ENCODE results near the gene SGCA.
A peak's percentile ranks its signal among the peaks of the same experiment; 100 is the strongest.

Gene SGCA

GRCh38 chr17:50149417-50150353, 16.1 kb upstream of the SGCA start:
- no peak for DNase-seq

GRCh38 chr17:50150354-50151040, 15.3 kb upstream of the SGCA start, which contains the start of gene PPP1R9B:
TSS of gene PPP1R9B (minus strand) at chr17:50150677. CDS start at chr17:50150513, 164 bp downstream.
- no peak for DNase-seq

- DNase-seq: peak; percentile 91
Measured at GRCh38 chr17:50151041-50151936, 14.5 kb upstream of the SGCA start.

- DNase-seq: no peak
Measured at GRCh38 chr17:50151937-50152547, 13.8 kb upstream of the SGCA start.

- DNase-seq: no peak
Measured at GRCh38 chr17:50152736-50153135, 13.1 kb upstream of the SGCA start.

- DNase-seq: no peak
Measured at GRCh38 chr17:50153650-50154575, 11.9 kb upstream of the SGCA start.

- no peak for DNase-seq
Measured at GRCh38 chr17:50154604-50155003, 11.2 kb upstream of the SGCA start.

- DNase-seq: no peak
Measured at GRCh38 chr17:50155115-50155819, 10.5 kb upstream of the SGCA start.

- DNase-seq: no peak
Measured at GRCh38 chr17:50157891-50158290, 7.9 kb upstream of the SGCA start.

GRCh38 chr17:50161023-50161910, 4.5 kb upstream of the SGCA start:
- DNase-seq: peak; percentile 99

- no peak for DNase-seq
Measured at GRCh38 chr17:50161911-50162288, 3.9 kb upstream of the SGCA start.

- DNase-seq: no peak
Measured at GRCh38 chr17:50162466-50163254, 3.1 kb upstream of the SGCA start.

- no peak for DNase-seq
Measured at GRCh38 chr17:50163843-50164696, 1.7 kb upstream of the SGCA start.

GRCh38 chr17:50164697-50164988, 1.2 kb upstream of the SGCA start:
- DNase-seq: no peak

GRCh38 chr17:50165066-50165465, 739 bp upstream of the SGCA start:
- no peak for DNase-seq

- no peak for DNase-seq
Measured at GRCh38 chr17:50165466-50165865, 339 bp upstream of the SGCA start.

- no peak for DNase-seq
Measured at GRCh38 chr17:50166518-50167181, 845 bp downstream of the SGCA start.
